BLaER1 treated with 17β-estradiol and CSF1 and Interleukin-3, amounts not matched to agents 10 nM and 100 nM (cell line): ENCODE measurements around the gene PRRC2C.
A peak's percentile ranks its signal among the peaks of the same experiment; 100 is the strongest.

Source experiments
- H3K27ac ChIP-seq, 11 experiments: shearing (Covaris generic); formaldehyde crosslinking; 2 replicates each; pipeline ENCODE4 v1.8.1; 2022
- H3K27me3 ChIP-seq, 11 experiments: shearing (Covaris generic); formaldehyde crosslinking; 2 replicates each; pipeline ENCODE4 v1.8.1; 2022
- H3K36me3 ChIP-seq, 11 experiments: shearing (Covaris generic); formaldehyde crosslinking; 2 replicates each; pipeline ENCODE4 v1.8.1; 2022
- H3K4me1 ChIP-seq, 10 experiments: shearing (Covaris generic); formaldehyde crosslinking; 2 replicates each; pipeline ENCODE4 v1.8.1; 2022
- H3K4me2 ChIP-seq, 11 experiments: shearing (Covaris generic); formaldehyde crosslinking; 2 replicates each; pipeline ENCODE4 v1.8.1; 2022
- H3K4me3 ChIP-seq, 10 experiments: shearing (Covaris generic); formaldehyde crosslinking; 2 replicates each; pipeline ENCODE4 v1.8.1; 2022
- H3K9ac ChIP-seq, 11 experiments: shearing (Covaris generic); formaldehyde crosslinking; 2 replicates each; pipeline ENCODE4 v1.8.1; 2022
- H3K9me3 ChIP-seq, 11 experiments: shearing (Covaris generic); formaldehyde crosslinking; replicated peaks in 1 of 11; 2 replicates each; pipeline ENCODE4 v1.8.1; 2022
- H4K20me1 ChIP-seq, 11 experiments: shearing (Covaris generic); formaldehyde crosslinking; 2 replicates each; pipeline ENCODE4 v1.8.1; 2022
- Cebpa-rat ChIP-seq, 11 experiments: shearing (Covaris generic); IDR thresholded peaks; 2 replicates each; pipeline ENCODE4 v1.8.1; 2022

PRRC2C gene

GRCh38 chr1:171487038-171487437 is 1.7 kb downstream of the PRRC2C start:
- Histone ChIP-seq H3K27me3 (no peaks in the 10 kb centered on the region), H3K36me3 (peaks cover 18 to 45% (median 35%) of the 10 kb centered on the region in 11 experiments; a peak in 21 of 22 replicates), H3K4me3 (peak overlapping the region; percentile 74 to 100 (median 91)), H3K4me1 (peaks cover 29 to 65% (median 36%) of the 10 kb centered on the region in 10 experiments), H3K4me2 (peak overlapping the region; percentile 78 to 99 (median 90)), H3K9ac (peak overlapping the region; percentile 90 to 100 (median 97)), H3K9me3 (no peaks in the 10 kb centered on the region; a peak in 1 of 22 replicates), H3K27ac (peak overlapping the region in 4 of 11 experiments; percentile 92 to 98 (median 98); a peak in 6 of 22 replicates), H4K20me1 (peaks cover 59 to 66% (median 61%) of the 10 kb centered on the region in 11 experiments)
- no peak for TF ChIP-seq Cebpa-rat (IDR thresholded peaks at IDR 0.05)

- no peak overlapping the region for H3K27ac ChIP-seq
- peaks cover 31 to 79% (median 39%) of the 10 kb centered on the region in 10 experiments for H3K4me1 ChIP-seq
- peaks cover 22 to 58% (median 45%) of the 10 kb centered on the region in 11 experiments; a peak in 21 of 22 replicates for H3K36me3 ChIP-seq
- no peaks in the 10 kb centered on the region; a peak in 1 of 22 replicates for H3K9me3 ChIP-seq
- no peaks in the 10 kb centered on the region for H3K27me3 ChIP-seq
- H3K4me2 ChIP-seq = peak overlapping the region; percentile 43 to 99 (median 90); a peak in 21 of 22 replicates
- H3K4me3 ChIP-seq = no peak overlapping the region; a peak in 3 of 20 replicates
- peaks cover 72 to 80% (median 74%) of the 10 kb centered on the region in 11 experiments for H4K20me1 ChIP-seq
- H3K9ac ChIP-seq = no peak overlapping the region
- TF ChIP-seq Cebpa-rat (IDR thresholded peaks at IDR 0.05) = no peak
Observed at GRCh38 chr1:171488190-171488929, 3.0 kb downstream of the PRRC2C start.

- peak overlapping the region in 2 of 11 experiments; percentile 62 to 66; a peak in 2 of 22 replicates for H3K4me2 ChIP-seq
Observed at GRCh38 chr1:171494076-171494475, 8.7 kb downstream of the PRRC2C start.

GRCh38 chr1:171495444-171495843 is 10.1 kb downstream of the PRRC2C start:
- H3K9me3 ChIP-seq = 0 out of 22 replicates have a peak, but pooled peaks cover 0 to 6% (median 0%) of the 10 kb centered on the region in 11 experiments
- H3K27me3 ChIP-seq = no peaks in the 10 kb centered on the region
- peak overlapping the region in 2 of 11 experiments; percentile 11 to 33; a peak in 2 of 22 replicates for H3K27ac ChIP-seq
- H3K4me1 ChIP-seq = peaks cover 0 to 96% (median 9%) of the 10 kb centered on the region in 10 experiments; a peak in 12 of 20 replicates
- peak overlapping the region in 4 of 11 experiments; percentile 43 to 66 (median 63); a peak in 7 of 22 replicates for H3K4me2 ChIP-seq
- no peak overlapping the region for H3K4me3 ChIP-seq
- H3K36me3 ChIP-seq = peaks cover 12 to 91% (median 74%) of the 10 kb centered on the region in 11 experiments; a peak in 20 of 22 replicates
- no peak for TF ChIP-seq Cebpa-rat (IDR thresholded peaks at IDR 0.05)
- H3K9ac ChIP-seq = peak overlapping the region in 2 of 11 experiments; percentile 21 to 52; a peak in 3 of 22 replicates
- H4K20me1 ChIP-seq = peaks cover 99 to 100% (median 100%) of the 10 kb centered on the region in 11 experiments

More at GRCh38 chr1:171494076-171494475, 8.7 kb downstream of the PRRC2C start:
- no peak overlapping the region for H3K4me3 ChIP-seq
- H3K4me1 ChIP-seq = peaks cover 0 to 96% (median 12%) of the 10 kb centered on the region in 10 experiments; a peak in 15 of 20 replicates
- peaks cover 99 to 100% (median 100%) of the 10 kb centered on the region in 11 experiments for H4K20me1 ChIP-seq
- H3K9ac ChIP-seq = 0 out of 22 replicates have a peak overlapping the region, but pooled peaks of 1 of the 11 experiments have one; percentile 28
- TF ChIP-seq Cebpa-rat (IDR thresholded peaks at IDR 0.05) = no peak
- H3K9me3 ChIP-seq = peaks cover 0 to 6% (median 0%) of the 10 kb centered on the region in 11 experiments; a peak in 1 of 22 replicates
- H3K36me3 ChIP-seq = peaks cover 22 to 91% (median 75%) of the 10 kb centered on the region in 11 experiments; a peak in 21 of 22 replicates
- H3K27ac ChIP-seq = no peak overlapping the region; a peak in 1 of 22 replicates
- no peaks in the 10 kb centered on the region for H3K27me3 ChIP-seq

DNA sequence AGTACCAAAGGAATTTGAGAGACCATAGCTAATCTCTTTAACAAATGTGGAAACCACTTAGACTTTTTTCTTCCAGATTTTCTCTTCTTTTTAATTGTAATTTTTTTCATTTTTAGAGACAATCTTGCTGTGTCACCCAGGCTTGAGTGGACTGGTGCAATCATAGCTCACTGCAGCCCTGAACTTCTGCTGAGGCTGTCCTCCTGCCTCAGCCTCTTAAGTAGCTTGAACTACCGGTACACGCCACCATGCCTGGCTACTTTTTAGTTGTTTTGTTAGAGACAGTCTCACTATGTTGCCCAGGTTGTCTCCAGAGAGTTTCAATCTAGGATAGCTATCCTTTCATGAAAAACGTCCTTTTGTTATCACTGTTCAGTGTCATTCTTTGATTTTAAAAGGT is 15.0 kb downstream of the PRRC2C start:
- peak overlapping the region in 3 of 11 experiments; percentile 12 to 59 (median 49); a peak in 5 of 22 replicates for H3K4me2 ChIP-seq
- H3K4me3 ChIP-seq = no peak overlapping the region

DNA sequence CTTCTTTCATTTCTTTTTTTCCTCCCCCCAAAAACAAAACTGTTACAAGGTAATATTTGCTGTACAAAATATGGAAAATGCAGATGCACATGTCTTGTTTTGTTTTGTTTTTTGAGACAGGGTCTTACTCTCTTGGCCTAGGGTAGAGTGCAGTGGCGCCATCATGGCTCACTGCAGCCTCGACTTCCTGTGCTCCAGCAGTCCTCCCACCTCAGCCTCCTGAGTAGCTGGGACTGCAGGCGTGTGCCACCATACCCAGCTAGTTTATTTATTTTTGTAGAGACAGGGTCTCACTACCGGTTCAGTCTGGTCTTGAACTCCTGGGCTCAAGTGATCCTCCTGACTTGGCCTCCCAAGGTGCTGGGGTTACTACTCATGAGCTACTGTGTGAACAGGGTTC is 15.5 kb downstream of the PRRC2C start:
- H3K9me3 ChIP-seq = peaks cover 0 to 23% (median 9%) of the 10 kb centered on the region in 11 experiments; a peak in 13 of 22 replicates
- no peaks in the 10 kb centered on the region for H3K27me3 ChIP-seq
- H4K20me1 ChIP-seq = peaks cover 100% of the 10 kb centered on the region in 11 experiments
- peaks cover 16 to 82% (median 75%) of the 10 kb centered on the region in 11 experiments; a peak in 21 of 22 replicates for H3K36me3 ChIP-seq
- peak overlapping the region in 1 of 11 experiments; percentile 6; a peak in 1 of 22 replicates for H3K27ac ChIP-seq
- H3K4me1 ChIP-seq = peaks cover 3 to 75% (median 7%) of the 10 kb centered on the region in 10 experiments; a peak in 16 of 20 replicates
- no peak overlapping the region for H3K4me3 ChIP-seq
- TF ChIP-seq Cebpa-rat (IDR thresholded peaks at IDR 0.05) = no peak
- no peak overlapping the region for H3K9ac ChIP-seq
- peak overlapping the region in 3 of 11 experiments; percentile 12 to 59 (median 49); a peak in 6 of 22 replicates for H3K4me2 ChIP-seq

More for the DNA sequence above, 15.0 kb downstream of the PRRC2C start:
- Histone ChIP-seq H3K9me3 (peaks cover 0 to 23% (median 9%) of the 10 kb centered on the region in 11 experiments; a peak in 13 of 22 replicates), H3K9ac (no peak overlapping the region), H4K20me1 (peaks cover 100% of the 10 kb centered on the region in 11 experiments), H3K4me1 (peaks cover 0 to 75% (median 8%) of the 10 kb centered on the region in 10 experiments; a peak in 10 of 20 replicates), H3K27ac (peak overlapping the region in 2 of 11 experiments; percentile 6 to 48; a peak in 2 of 22 replicates), H3K27me3 (no peaks in the 10 kb centered on the region), H3K36me3 (peaks cover 16 to 84% (median 76%) of the 10 kb centered on the region in 11 experiments; a peak in 21 of 22 replicates)
- no peak for TF ChIP-seq Cebpa-rat (IDR thresholded peaks at IDR 0.05)

DNA sequence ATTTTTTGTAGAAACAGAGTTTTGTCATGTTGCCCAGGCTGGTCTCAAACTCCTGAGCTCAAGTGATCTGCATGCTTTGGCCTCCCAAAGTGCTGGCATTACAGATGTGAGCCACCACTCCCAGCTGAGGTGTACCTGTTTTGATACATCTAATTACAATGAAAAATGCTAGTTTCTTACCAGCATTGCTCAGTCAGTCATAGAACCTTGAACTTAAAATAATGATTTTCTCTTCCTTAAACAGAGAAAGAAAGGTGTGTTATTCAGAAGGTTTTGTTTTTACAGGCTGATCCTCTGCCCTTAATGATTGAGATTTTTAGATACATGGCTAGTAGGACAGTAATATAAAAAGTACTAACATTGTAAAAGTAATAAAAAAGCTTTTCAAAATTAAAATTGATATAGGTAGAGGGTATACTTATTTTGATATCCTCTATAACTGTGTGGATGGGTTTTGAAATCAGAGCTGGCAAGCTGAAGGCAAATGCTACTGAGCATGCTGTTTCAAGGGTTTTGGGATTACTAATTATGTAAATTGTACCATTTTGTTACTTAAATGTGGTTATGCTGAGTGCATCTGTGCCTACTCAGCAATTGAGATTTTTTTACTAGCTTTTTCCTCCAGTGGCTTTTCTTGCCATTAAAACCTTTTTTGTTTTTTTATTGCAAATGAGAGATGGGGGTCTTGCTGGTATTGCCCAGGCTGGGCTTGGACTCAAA is 16.1 kb downstream of the PRRC2C start:
- Histone ChIP-seq H3K36me3 (peaks cover 16 to 76% (median 71%) of the 10 kb centered on the region in 11 experiments; a peak in 21 of 22 replicates), H3K4me1 (peaks cover 6 to 75% (median 13%) of the 10 kb centered on the region in 10 experiments; a peak in 17 of 20 replicates), H3K27me3 (no peaks in the 10 kb centered on the region), H3K27ac (peak overlapping the region in 1 of 11 experiments; percentile 6; a peak in 1 of 22 replicates), H3K9me3 (peaks cover 0 to 19% (median 9%) of the 10 kb centered on the region in 11 experiments; a peak in 13 of 22 replicates), H3K4me3 (no peak overlapping the region), H3K4me2 (peak overlapping the region in 3 of 11 experiments; percentile 44 to 59 (median 49); a peak in 6 of 22 replicates), H3K9ac (peak overlapping the region in 1 of 11 experiments; percentile 44; a peak in 1 of 22 replicates), H4K20me1 (peaks cover 100% of the 10 kb centered on the region in 11 experiments)
- TF ChIP-seq Cebpa-rat (IDR thresholded peaks at IDR 0.05) = no peak
